NCI-H1417 treated with DMSO at 0.1 percent for 48 hours (cell line): ENCODE measurements around the gene KDM6A.
"Not testable (repeated sequence)": the region's sequence is repeated elsewhere in the genome, so short reads cannot be mapped to it uniquely, and the experiment has no call there.

ENCODE experiments used
- DNase-seq: peaks from one replicate; lab custom pipeline; 2025; lab: John Stamatoyannopoulos, UW

Gene KDM6A

GRCh38 chrX:44889824-44890223, 16.8 kb downstream of the KDM6A start:
- DNase-seq: no peak

GRCh38 chrX:44890247-44890646, 17.3 kb downstream of the KDM6A start:
- DNase-seq: no peak

DNA sequence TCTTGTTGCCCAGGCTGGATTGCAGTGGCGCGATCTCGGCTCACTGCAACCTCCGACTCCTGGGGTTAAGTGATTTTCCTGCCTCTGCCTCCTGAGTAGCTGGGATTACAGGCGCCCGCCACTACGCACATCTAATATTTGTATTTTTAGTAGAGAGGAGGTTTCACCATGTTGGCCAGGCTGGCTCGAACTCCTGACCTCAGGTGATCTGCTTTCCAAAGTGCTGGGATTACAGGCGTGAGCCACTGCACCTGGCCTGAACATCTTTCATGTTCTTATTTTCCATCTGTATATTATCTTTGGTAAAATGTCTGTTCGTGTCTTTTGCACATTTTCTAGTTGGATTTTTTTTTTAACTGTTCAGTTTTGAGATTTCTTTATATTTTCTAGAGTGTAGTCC, 17.7 kb downstream of the KDM6A start:
- not testable (repeated sequence) for DNase-seq

DNA sequence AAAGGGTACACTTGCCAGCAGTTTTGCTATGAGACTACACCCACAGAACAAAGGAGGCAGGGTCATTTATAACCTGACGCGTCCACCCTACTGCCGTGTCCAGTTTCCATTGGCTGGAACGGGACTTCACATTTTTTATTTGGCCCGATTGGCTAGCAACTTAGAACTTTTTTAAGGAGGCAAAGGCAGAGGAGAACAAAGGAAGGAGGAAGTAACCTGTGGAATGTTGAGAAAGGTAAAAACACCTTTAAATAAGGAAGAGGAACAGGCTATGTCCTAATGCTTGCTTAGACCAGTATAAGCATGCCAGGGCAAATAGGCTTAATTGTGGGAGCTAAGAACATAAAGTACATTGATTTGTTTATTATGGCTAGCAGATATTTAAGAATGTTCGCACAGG, 18.7 kb downstream of the KDM6A start:
- no peak for DNase-seq

DNA sequence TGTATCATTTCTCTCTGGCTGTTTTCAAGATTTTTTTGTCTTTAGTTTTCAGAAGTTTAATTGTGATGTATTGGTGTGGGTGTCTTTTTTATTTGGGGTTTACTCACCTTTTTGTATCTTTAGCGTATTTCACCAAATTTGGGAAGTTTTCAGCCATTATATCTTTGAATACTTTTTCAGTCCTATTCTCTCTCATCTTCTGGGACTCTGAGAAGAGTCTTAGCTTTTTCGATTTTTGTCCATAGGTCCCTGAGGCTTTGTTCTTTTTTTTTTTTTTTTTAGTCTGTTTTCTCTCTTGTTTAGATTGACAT, 23.8 kb downstream of the KDM6A start:
- DNase-seq: no peak

DNA sequence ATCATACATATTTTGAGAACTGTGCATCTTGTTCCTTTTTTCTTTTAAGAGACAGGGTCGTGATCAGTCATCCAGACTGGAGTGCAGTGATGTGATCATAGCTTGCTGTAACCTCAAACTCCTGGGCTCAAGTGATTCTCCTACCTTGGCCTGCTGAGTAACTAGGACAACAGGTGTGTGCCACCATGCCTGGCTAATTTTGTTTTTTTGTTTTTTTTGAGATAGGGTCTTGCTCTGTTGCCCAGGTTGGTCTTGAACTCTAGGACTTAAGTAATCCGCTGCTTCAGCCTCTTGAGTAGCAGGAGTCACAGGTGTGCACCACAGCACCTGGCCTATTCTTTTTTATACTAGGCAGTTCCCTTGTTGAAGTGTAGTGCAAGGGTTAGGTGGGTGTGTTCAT, 24.6 kb downstream of the KDM6A start:
- no peak for DNase-seq

DNA sequence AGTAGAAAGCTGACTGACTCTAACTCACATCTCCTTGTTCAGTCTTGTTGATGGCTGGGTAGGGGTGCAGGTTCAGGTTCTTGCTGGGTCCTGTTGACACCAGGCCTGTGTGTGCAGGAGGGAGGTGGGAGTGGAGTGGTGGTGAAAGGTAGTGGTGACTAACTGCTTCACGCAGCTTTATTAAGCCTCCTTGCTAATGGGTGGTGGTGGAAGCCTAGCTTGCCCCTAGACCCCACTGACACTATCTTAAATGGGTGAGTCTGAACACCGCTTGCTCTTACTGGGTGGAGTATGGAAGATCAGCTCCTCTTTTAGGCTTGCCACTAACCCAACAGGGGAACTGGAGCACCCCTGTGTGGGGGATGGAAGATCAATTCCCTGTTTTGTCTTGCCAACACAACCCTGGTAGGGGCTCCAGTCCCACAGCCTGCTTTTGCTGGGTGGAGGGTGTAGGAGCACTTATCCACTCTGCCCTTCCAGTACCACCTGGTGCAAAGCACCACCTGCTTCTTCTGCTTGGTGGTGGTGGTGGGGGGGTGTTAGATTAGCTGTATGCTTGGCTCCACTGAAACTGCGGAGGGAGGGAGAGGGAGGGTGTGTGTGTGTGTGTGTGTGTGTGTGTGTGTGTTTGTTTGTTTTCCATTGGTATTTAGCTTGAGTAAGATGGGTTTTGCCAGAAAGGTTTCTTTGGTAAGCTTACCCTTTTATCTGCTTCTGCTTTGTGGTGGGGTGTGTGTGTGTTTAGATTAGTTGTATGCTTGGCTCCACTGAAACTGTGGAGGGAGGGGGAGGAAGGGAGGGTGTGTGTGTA, 25.6 kb downstream of the KDM6A start:
- DNase-seq: no peak

- no peak for DNase-seq
These were observed 27.0 kb downstream of the KDM6A start for GRCh38 chrX:44899946-44900345.

- no peak for DNase-seq
These were observed 30.1 kb downstream of the KDM6A start for GRCh38 chrX:44903107-44903506.

DNA sequence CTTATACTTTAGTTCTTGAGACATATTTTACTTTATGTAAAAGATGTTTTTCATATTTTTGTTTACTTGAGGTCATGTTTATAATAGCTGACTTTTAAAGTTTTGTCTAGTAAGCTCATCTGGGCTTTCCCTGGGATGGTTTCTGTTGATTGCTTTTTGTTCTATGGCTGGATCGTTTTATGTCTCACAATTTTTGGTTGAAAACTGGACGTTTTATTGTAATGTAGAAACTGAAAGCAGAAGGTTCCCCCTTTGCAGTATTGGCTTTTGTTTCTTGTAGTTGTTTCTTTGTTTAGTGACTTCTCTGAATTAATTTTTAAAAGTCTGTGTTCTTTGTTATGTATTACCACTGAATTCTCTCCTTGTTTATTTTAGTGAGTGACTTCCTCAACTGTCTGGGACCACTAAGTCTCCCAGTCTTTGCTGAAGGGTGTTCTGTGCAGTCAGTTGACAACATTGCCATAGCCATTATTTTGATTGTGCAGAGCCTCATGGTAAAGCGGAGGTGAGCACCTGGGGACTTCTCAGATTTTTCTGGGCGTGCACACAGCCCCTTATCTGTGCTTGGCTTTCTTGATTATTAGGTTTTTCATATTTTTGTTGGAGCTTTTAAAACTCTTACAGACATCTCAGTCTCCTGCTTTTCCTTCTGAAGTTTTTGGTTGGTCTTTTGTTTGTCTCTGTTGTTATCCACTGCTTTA, 31.0 kb downstream of the KDM6A start:
- DNase-seq: no peak

DNA sequence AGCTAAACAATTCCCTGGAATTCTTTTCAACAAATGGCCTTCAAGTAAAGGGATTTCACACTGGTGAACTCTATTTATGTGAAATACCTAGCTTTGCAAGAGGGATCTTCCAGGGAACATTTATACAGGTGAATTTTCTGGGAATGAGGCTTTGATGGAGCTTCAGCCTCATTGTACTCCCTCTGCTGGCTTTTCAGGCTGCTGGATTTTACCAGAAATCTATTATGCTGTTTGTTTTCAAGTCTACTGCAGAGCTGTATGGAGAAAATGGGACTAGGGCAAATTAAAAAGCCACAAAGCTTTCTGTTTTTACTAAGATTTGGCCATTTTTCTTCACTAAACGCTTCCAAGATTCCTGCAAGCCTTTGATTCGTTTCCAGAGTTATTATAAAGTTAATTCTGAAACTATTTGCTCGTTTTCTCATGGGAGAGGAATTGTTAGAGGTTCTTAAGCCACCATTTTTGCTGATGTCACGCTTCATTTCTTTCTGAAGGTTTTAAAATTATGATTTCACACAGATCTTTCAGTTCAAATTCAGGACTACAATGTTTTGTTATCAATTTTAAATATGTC, 31.6 kb downstream of the KDM6A start:
- DNase-seq: no peak

DNA sequence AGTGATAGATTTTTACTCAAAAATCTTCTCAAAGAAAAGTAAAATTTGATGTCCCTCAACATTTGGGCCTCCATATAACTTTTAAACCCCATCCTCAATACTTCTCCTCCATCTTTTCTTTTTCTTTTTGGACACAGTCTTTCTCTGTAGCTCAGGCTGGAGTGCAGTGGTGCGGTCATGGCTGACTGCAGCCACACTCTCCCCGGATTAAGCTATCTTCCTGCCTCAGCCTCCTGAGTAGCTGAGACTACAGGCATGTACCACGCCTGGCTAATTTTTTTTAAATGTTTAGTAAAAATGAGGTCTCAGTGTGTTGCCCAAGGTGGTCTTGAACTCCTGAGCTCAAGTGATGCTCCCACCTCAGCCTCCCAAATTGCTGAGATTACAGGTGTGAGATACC, 33.1 kb downstream of the KDM6A start:
- DNase-seq: no peak

GRCh38 chrX:44906542-44906941, 33.6 kb downstream of the KDM6A start:
- no peak for DNase-seq

- DNase-seq: no peak
These were observed 35.2 kb downstream of the KDM6A start for GRCh38 chrX:44908153-44908552.

GRCh38 chrX:44908827-44909226, 35.8 kb downstream of the KDM6A start:
- no peak for DNase-seq

DNA sequence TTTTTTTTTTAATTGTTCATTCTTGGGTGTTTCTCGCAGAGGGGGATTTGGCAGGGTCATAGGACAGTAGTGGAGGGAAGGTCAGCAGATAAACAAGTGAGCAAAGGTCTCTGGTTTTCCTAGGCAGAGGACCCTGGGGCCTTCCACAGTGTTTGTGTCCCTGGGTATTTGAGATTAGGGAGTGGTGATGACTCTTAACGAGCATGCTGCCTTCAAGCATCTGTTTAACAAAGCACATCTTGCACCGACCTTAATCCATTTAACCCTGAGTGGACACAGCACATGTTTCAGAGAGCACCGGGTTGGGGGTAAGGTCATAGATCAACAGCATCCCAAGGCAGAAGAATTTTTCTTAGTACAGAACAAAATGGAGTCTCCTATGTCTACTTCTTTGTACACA, 37.5 kb downstream of the KDM6A start:
- not testable (repeated sequence) for DNase-seq

GRCh38 chrX:44911074-44911600, 38.1 kb downstream of the KDM6A start:
- not testable (repeated sequence) for DNase-seq

GRCh38 chrX:44913656-44914531, 40.9 kb downstream of the KDM6A start:
- no peak for DNase-seq

GRCh38 chrX:44914532-44915198, 41.7 kb downstream of the KDM6A start:
- DNase-seq: no peak

GRCh38 chrX:44915361-44915868, 42.4 kb downstream of the KDM6A start:
- DNase-seq: no peak

GRCh38 chrX:44918722-44919121, 45.7 kb downstream of the KDM6A start:
- DNase-seq: no peak
